K562 (cell line): ENCODE results near the gene CDC42EP5. TPM values are rescaled to one million over a fixed set of nuclear protein-coding genes. Genes with fewer than 3 reads are reported as not detected.
A peak's percentile ranks its signal among the peaks of the same experiment; 100 is the strongest.

Experiments
- ATAC-seq: fragments of 200-7000 bp; cut with Tn5 transposase; 3 replicates; pipeline ENCODE4 v1.9.1; 2020; ENCODE audit warnings: moderate library complexity
- BruUV-seq: library from RNA; stranded (reverse); fragments of 400-500 nt; replicated peaks from 2 replicates; lab custom pipeline; 2021; lab: Mats Ljungman, UMichigan
- CTCF ChIA-PET: fragments of 300-600 bp; formaldehyde crosslinking; extraction: SDS; loops from one replicate; lab custom pipeline; 2021; ENCODE audit warnings: low intra/inter-chr PET ratio; lab: Yijun Ruan, JAX
- POLR2A ChIA-PET: fragments of 300-600, 350-650 bp; sonication (Branson Sonifier 250); formaldehyde crosslinking; extraction: SDS; loops from one replicate; lab custom pipeline; 2021; ENCODE audit warnings: antibody characterized with exemption, inconsistent platforms; lab: Yijun Ruan, JAX
- DNase-seq, 4 experiments: peaks; one replicate each; pipeline versions ENCODE4 v3.0.0 to v3.0.0-alpha.2; 2011 to 2018; ENCODE audit warnings: low spot score in 3 of 4, mixed read lengths in 3 of 4; ENCODE audit errors: extremely low read depth in 1 of 4
- FAIRE-seq: peaks from 2 replicates; lab custom pipeline; 2011; peaks lifted over from hg19 to GRCh38; lab: Jason Lieb, UNC
- H2AFZ ChIP-seq: 2 replicates; pipeline ENCODE4 v1.6.0; 2011; ENCODE audit warnings: low read depth, low read length, control low read depth, inconsistent platforms
- H3K27ac ChIP-seq: fragments of 200-600 bp; 3 replicates; pipeline ENCODE4 v1.8.0; 2011; ENCODE audit warnings: low read depth, mild to moderate bottlenecking, control low read depth, inconsistent platforms, low read length, moderate library complexity, mixed read lengths; ENCODE audit errors: extremely low read depth
- H3K27me3 ChIP-seq, 2 experiments: fragments of 300-600 bp in 1 of 2; 2 replicates in 1 of 2; 3 replicates in 1 of 2; pipeline versions ENCODE4 v1.6.0 to v1.8.0; 2011; ENCODE audit warnings: inconsistent platforms in 2 of 2, low read length in 2 of 2, mild to moderate bottlenecking in 1 of 2, mixed read lengths in 1 of 2, moderate library complexity in 1 of 2; ENCODE audit not compliant: control insufficient read depth in 2 of 2, insufficient read depth in 2 of 2
- H3K36me3 ChIP-seq: fragments of 300-600 bp; 3 replicates; pipeline ENCODE4 v1.8.0; 2011; ENCODE audit warnings: mild to moderate bottlenecking, low read length, inconsistent platforms; ENCODE audit not compliant: control insufficient read depth, insufficient read depth
- H3K4me1 ChIP-seq, 2 experiments: fragments of 200-600 bp in 1 of 2; replicated peaks in 1 of 2; 2 replicates in 1 of 2; 3 replicates in 1 of 2; pipeline versions ENCODE4 v1.5.1 to v1.8.0; 2011; ENCODE audit warnings: inconsistent platforms in 2 of 2, low read length in 2 of 2, mild to moderate bottlenecking in 1 of 2, mixed read lengths in 1 of 2, moderate library complexity in 1 of 2; ENCODE audit not compliant: control insufficient read depth in 2 of 2, insufficient read depth in 2 of 2
- H3K4me2 ChIP-seq: 2 replicates; pipeline ENCODE4 v1.6.1; 2011; ENCODE audit warnings: low read length, control low read depth, inconsistent platforms, mixed read lengths; ENCODE audit not compliant: insufficient read depth
- H3K4me3 ChIP-seq: fragments of 200-600 bp; sonication (generic), shearing (Covaris generic); 2 replicates; pipeline ENCODE4 v1.5.1; 2016; ENCODE audit warnings: control low read depth, inconsistent platforms
- H3K79me2 ChIP-seq: fragments of 200-600 bp; 3 replicates; pipeline ENCODE4 v1.8.0; 2011; ENCODE audit warnings: low read length, inconsistent platforms; ENCODE audit not compliant: control insufficient read depth, insufficient read depth
- H3K9ac ChIP-seq, 2 experiments: 2 replicates each; pipeline versions ENCODE4 v1.6.0 to v1.6.1; 2011; ENCODE audit warnings: low read depth in 2 of 2, low read length in 2 of 2, control low read depth in 1 of 2, inconsistent platforms in 1 of 2, mild to moderate bottlenecking in 1 of 2, mixed read lengths in 1 of 2; ENCODE audit not compliant: insufficient read depth in 1 of 2
- H3K9me1 ChIP-seq: one replicate; pipeline ENCODE4 v1.6.0; 2011; ENCODE audit warnings: inconsistent platforms, mild to moderate bottlenecking, low read length, moderate library complexity; ENCODE audit not compliant: control insufficient read depth, insufficient read depth
- H3K9me3 ChIP-seq: replicated peaks from 2 replicates; pipeline ENCODE4 v1.5.1; 2011; ENCODE audit warnings: low read depth, low read length, inconsistent platforms; ENCODE audit not compliant: control insufficient read depth, insufficient read depth
- H4K20me1 ChIP-seq: replicated peaks from 2 replicates; pipeline ENCODE4 v1.6.1; 2011; ENCODE audit warnings: low read length, inconsistent platforms, mixed read lengths; ENCODE audit not compliant: control insufficient read depth, insufficient read depth
- CHD2 ChIP-seq: IDR thresholded peaks from 2 replicates; pipeline ENCODE4 v1.6.1; 2011; ENCODE audit warnings: low read depth, low read length
- CLOCK ChIP-seq: fragments of 250-450 bp; sonication (Bioruptor Pico); IDR thresholded peaks from 2 replicates; pipeline ENCODE4 v1.4.0; 2020; ENCODE audit warnings: mild to moderate bottlenecking, moderate library complexity, borderline replicate concordance
- ETV5 ChIP-seq: sonication (generic); formaldehyde crosslinking; IDR thresholded peaks from 2 replicates; pipeline ENCODE4 v1.4.0; 2020; ENCODE audit warnings: low read depth, mild to moderate bottlenecking, missing genetic modification reagents
- FOXA3 ChIP-seq, 2 experiments: fragments of 450-650 bp in 1 of 2; sonication (generic) in 1 of 2; formaldehyde crosslinking; IDR thresholded peaks in 1 of 2; conservative IDR thresholded peaks in 1 of 2; 2 replicates each; pipeline versions ENCODE4 v1.4.0 to v1.8.0; 2020 to 2022; ENCODE audit warnings: mild to moderate bottlenecking in 2 of 2, missing genetic modification reagents in 1 of 2
- LEF1 ChIP-seq: fragments of 450-650 bp; IDR thresholded peaks from 2 replicates; pipeline ENCODE4 v1.6.1; 2016; ENCODE audit warnings: mild to moderate bottlenecking
- PHF21A ChIP-seq: fragments of 450-650 bp; IDR thresholded peaks from 2 replicates; pipeline ENCODE4 v1.6.1; 2017; ENCODE audit warnings: low read depth, borderline replicate concordance
- POLR2G ChIP-seq: fragments of 200-400 bp; formaldehyde crosslinking; IDR thresholded peaks from 2 replicates; pipeline ENCODE4 v1.6.1; 2017; ENCODE audit warnings: low read depth, mild to moderate bottlenecking, antibody characterized with exemption, low read length, moderate library complexity
- ZNF212 ChIP-seq: fragments of 450-650 bp; formaldehyde crosslinking; IDR thresholded peaks from 2 replicates; pipeline ENCODE4 v1.4.0; 2020; ENCODE audit warnings: mild to moderate bottlenecking
- ZNF239 ChIP-seq: fragments of 250-450 bp; sonication (Bioruptor Pico); IDR thresholded peaks from 2 replicates; pipeline ENCODE4 v1.4.0; 2020; ENCODE audit warnings: mild to moderate bottlenecking
- ZNF511 ChIP-seq: sonication (generic); formaldehyde crosslinking; IDR thresholded peaks from 2 replicates; pipeline ENCODE4 v1.8.0; 2022; ENCODE audit warnings: mild to moderate bottlenecking, missing genetic modification reagents
- ZNF592 ChIP-seq: fragments of 450-650 bp; IDR thresholded peaks from 2 replicates; pipeline ENCODE4 v1.6.1; 2017; ENCODE audit warnings: antibody characterized with exemption, mild to moderate bottlenecking
- ZZZ3 ChIP-seq: fragments of 450-650 bp; IDR thresholded peaks from 2 replicates; pipeline ENCODE4 v1.6.1; 2016; ENCODE audit warnings: antibody characterized with exemption, mild to moderate bottlenecking, moderate library complexity
- WGBS: fragments of 100-300 bp; shearing (Covaris generic); methylation state at CpG from one replicate; pipeline ENCODE4 v1.1.6; 2016; ENCODE audit warnings: low coverage, mixed read lengths; ENCODE audit not compliant: insufficient coverage; ENCODE audit errors: missing lambda C conversion rate; 5-methylcytosine and 5-hydroxymethylcytosine counted together
- in situ Hi-C: fragments of 300-500 bp; cut with MboI; formaldehyde crosslinking; loops from 4 replicates; pipeline ENCODE4 v1.15.0; 2018; ENCODE audit warnings: inconsistent platforms, mixed read lengths
- intact Hi-C: fragments of 100-400 bp; cut with micrococcal nuclease; formaldehyde crosslinking; loops from 2 replicates; pipeline ENCODE4 v1.14.2; 2022
- polyA plus RNA-seq, 8 experiments: library from polyadenylated mRNA; depleted of rRNA in 4 of 8; stranded (reverse) in 5 of 8; unstranded in 3 of 8; fragments of >200 nt; fragmentation: Nextera tagmentation in 2 of 8; fragmentation: Illumina TruSeq in 1 of 8; extraction: Ambion mirVana in 2 of 8; extraction: Trizol in 1 of 8; gene quantifications; 2 replicates each; pipeline versions ENCODE4 v1.2.1 to v1.2.3, GENCODE V29; 2011 to 2014; ENCODE audit warnings: inconsistent platforms in 1 of 8, missing spikeins in 1 of 8
- total RNA-seq, 7 experiments: library from RNA; depleted of rRNA in 6 of 7; stranded (reverse); fragments of >200 nt in 6 of 7; fragmentation: Illumina TruSeq in 2 of 7; extraction: Trizol in 2 of 7; gene quantifications; 2 replicates each; pipeline versions ENCODE4 v1.2.1 to v1.2.3, GENCODE V29; 2011 to 2021; ENCODE audit warnings: low replicate concordance in 1 of 7

The CDC42EP5 gene
- total and polyA plus RNA-seq, 9 of the 15 experiments (the other 6 are each of a cell fraction or from before 2014, with no cell fraction given), result 0.15 to 0.38 TPM; not detected in 7

- DNase-seq, result no peak
- intact Hi-C loops (no loop called here), in situ Hi-C loops (no loop called here)
- ChIA-PET POLR2A (interaction anchor here (0.5 to 1.2 kb wide), 4 partner anchors 10 to 847 kb away, joined by 3 to 15 read pairs (median 4); partner anchors contain the start of gene LENG9), CTCF (no interaction called here)
- no peak overlapping the region for H3K4me3 ChIP-seq
- 0 out of 4 replicates have a peak overlapping the region, but pooled peaks of 1 of the 2 experiments have one; percentile 13 for H3K9ac ChIP-seq
- 8% methylated on average over 6 of the region's 6 CpGs for WGBS
- no peak for FAIRE-seq
- H3K79me2 ChIP-seq, result no peaks in the 10 kb centered on the region
- no peaks in the 10 kb centered on the region for H3K36me3 ChIP-seq
- H2AFZ ChIP-seq, result no peak overlapping the region
- peaks cover 13 to 42% of the 10 kb centered on the region in 2 experiments for H3K27me3 ChIP-seq
- no peaks in the 10 kb centered on the region for H3K9me1 ChIP-seq
- no peak overlapping the region for H3K4me2 ChIP-seq
- TF ChIP-seq PHF21A, result no peak
- no peak for TF ChIP-seq LEF1
- no peak for TF ChIP-seq ZNF239 (CRISPR knock-in tag)
- TF ChIP-seq ZZZ3, result no peak
- TF ChIP-seq CHD2, result no peak
- no peak for TF ChIP-seq FOXA3 (CRISPR knock-in tag; conservative IDR thresholded peaks at IDR 0.05 in 1 of 2, IDR thresholded peaks at IDR 0.05 in 1 of 2)
- TF ChIP-seq ZNF592, result no peak
- TF ChIP-seq ZNF511 (CRISPR knock-in tag), result no peak
- no peak for TF ChIP-seq CLOCK (CRISPR knock-in tag)
- TF ChIP-seq ETV5 (CRISPR knock-in tag), result no peak
- TF ChIP-seq ZNF212 (CRISPR knock-in tag), result no peak
- no peak for TF ChIP-seq POLR2G
- 0 out of 2 replicates have a peak, but pooled peaks cover 5% of the 10 kb centered on the region for H4K20me1 ChIP-seq
- H3K9me3 ChIP-seq, result no peaks in the 10 kb centered on the region
- no peak for ATAC-seq
- BruUV-seq, result no TSS peak
- peaks cover 0 to 20% of the 10 kb centered on the region in 2 experiments; a peak in 2 of 5 replicates for H3K4me1 ChIP-seq
- H3K27ac ChIP-seq, result no peak overlapping the region
These were observed 836 bp upstream of the CDC42EP5 start for GRCh38 chr19:54473892-54474372.
